Measurements from ENCODE around the gene TNKS1BP1. TPM values are rescaled to one million over a fixed set of nuclear protein-coding genes. Genes with fewer than 3 reads are reported as not detected.
"Not testable (repeated sequence)": the region's sequence is repeated elsewhere in the genome, so short reads cannot be mapped to it uniquely, and the experiment has no call there.

The TNKS1BP1 gene
- total and polyA plus RNA-seq, 2 experiments from 2014 or later = 54.9 to 104 TPM

GRCh38 chr11:57299150-57299737, 25.5 kb downstream of the TNKS1BP1 start:
- H3K27me3 ChIP-seq = no peaks in the 10 kb centered on the region
- H3K9me3 ChIP-seq (ENCODE audit: low read depth) = no peaks in the 10 kb centered on the region
- no peak overlapping the region for H3K4me2 ChIP-seq
- peaks cover 10% of the 10 kb centered on the region for H3K36me3 ChIP-seq (replicated peaks; ENCODE audit: insufficient read depth, low read depth)
- no peak for TF ChIP-seq EZH2phosphoT487 (IDR thresholded peaks at IDR 0.05; ENCODE audit: low read depth, severe bottlenecking, unreplicated experiment)
- TF ChIP-seq, protein P1, sequence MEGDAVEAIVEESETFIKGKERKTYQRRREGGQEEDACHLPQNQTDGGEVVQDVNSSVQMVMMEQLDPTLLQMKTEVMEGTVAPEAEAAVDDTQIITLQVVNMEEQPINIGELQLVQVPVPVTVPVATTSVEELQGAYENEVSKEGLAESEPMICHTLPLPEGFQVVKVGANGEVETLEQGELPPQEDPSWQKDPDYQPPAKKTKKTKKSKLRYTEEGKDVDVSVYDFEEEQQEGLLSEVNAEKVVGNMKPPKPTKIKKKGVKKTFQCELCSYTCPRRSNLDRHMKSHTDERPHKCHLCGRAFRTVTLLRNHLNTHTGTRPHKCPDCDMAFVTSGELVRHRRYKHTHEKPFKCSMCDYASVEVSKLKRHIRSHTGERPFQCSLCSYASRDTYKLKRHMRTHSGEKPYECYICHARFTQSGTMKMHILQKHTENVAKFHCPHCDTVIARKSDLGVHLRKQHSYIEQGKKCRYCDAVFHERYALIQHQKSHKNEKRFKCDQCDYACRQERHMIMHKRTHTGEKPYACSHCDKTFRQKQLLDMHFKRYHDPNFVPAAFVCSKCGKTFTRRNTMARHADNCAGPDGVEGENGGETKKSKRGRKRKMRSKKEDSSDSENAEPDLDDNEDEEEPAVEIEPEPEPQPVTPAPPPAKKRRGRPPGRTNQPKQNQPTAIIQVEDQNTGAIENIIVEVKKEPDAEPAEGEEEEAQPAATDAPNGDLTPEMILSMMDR (IDR thresholded peaks at IDR 0.05; ENCODE audit: poor library complexity) = no peak
- TF ChIP-seq EZH2 (IDR thresholded peaks at IDR 0.05; ENCODE audit: borderline replicate concordance) = no peak
- no peak overlapping the region for H3K27ac ChIP-seq
- H2AFZ ChIP-seq = no peak overlapping the region
- no peak for DNase-seq (ENCODE audit: low spot score)
- no peaks in the 10 kb centered on the region for H3K9me2 ChIP-seq (replicated peaks; ENCODE audit: insufficient read depth)
- WGBS (ENCODE audit: low lambda C conversion rate, missing lambda C conversion rate) = 97% methylated on average over 5 of the region's 5 CpGs
- peaks cover 5% of the 10 kb centered on the region for H3K4me1 ChIP-seq (ENCODE audit: insufficient read depth)
- no peak overlapping the region for H3K4me3 ChIP-seq
- peaks cover 8% of the 10 kb centered on the region for H4K20me1 ChIP-seq (ENCODE audit: insufficient read depth, poor library complexity, severe bottlenecking)
- H3K79me2 ChIP-seq = peaks cover 7% of the 10 kb centered on the region

- Histone ChIP-seq H3K27ac (no peak overlapping the region), H4K20me1 (ENCODE audit: insufficient read depth, poor library complexity, severe bottlenecking) (no peaks in the 10 kb centered on the region), H2AFZ (no peak overlapping the region), H3K4me2 (no peak overlapping the region), H3K36me3 (replicated peaks; ENCODE audit: insufficient read depth, low read depth) (peaks cover 10% of the 10 kb centered on the region), H3K27me3 (no peaks in the 10 kb centered on the region), H3K4me1 (ENCODE audit: insufficient read depth) (peaks cover 17% of the 10 kb centered on the region), H3K79me2 (no peaks in the 10 kb centered on the region), H3K9me3 (ENCODE audit: low read depth) (no peaks in the 10 kb centered on the region), H3K9me2 (replicated peaks; ENCODE audit: insufficient read depth) (no peaks in the 10 kb centered on the region), H3K4me3 (no peak overlapping the region)
- TF ChIP-seq EZH2 (IDR thresholded peaks at IDR 0.05; ENCODE audit: borderline replicate concordance) (no peak), EZH2phosphoT487 (IDR thresholded peaks at IDR 0.05; ENCODE audit: low read depth, severe bottlenecking, unreplicated experiment) (no peak)
- DNase-seq (ENCODE audit: low spot score) = no peak
- 95% methylated on average over 2 of the region's 2 CpGs for WGBS (ENCODE audit: low lambda C conversion rate, missing lambda C conversion rate)
Measured at GRCh38 chr11:57297221-57297620, 27.5 kb downstream of the TNKS1BP1 start.

DNA sequence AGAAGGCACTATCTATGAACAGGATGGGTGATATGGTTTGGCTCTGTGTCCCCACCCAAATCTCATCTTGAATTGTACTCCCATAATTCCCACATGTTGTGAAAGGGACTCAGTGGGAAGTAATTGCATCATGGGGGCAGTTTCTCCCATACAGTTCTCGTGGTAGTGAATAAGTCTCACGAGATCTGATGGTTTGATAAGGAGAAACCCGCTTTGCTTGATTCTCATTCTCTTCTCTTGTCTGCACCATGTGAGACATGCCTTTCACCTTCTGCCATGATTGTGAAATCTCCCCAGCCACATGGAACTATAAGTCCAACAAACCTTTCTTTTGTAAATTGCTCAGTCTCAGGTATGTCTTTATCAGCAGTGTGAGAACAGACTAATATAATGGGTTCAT, 28.5 kb downstream of the TNKS1BP1 start:
- not testable (repeated sequence) for H3K27ac ChIP-seq; H3K9me2 ChIP-seq (replicated peaks; ENCODE audit: insufficient read depth); H4K20me1 ChIP-seq (ENCODE audit: insufficient read depth, poor library complexity, severe bottlenecking); H3K4me3 ChIP-seq; H3K27me3 ChIP-seq; H3K4me2 ChIP-seq; H3K79me2 ChIP-seq; DNase-seq (ENCODE audit: low spot score); H2AFZ ChIP-seq; H3K36me3 ChIP-seq (replicated peaks; ENCODE audit: insufficient read depth, low read depth); H3K9me3 ChIP-seq (ENCODE audit: low read depth)
- WGBS (ENCODE audit: low lambda C conversion rate, missing lambda C conversion rate) = 94% methylated on average over 3 of the region's 3 CpGs
- H3K4me1 ChIP-seq (ENCODE audit: insufficient read depth) = peaks cover 17% of the 10 kb centered on the region

GRCh38 chr11:57294225-57295131, 30.3 kb downstream of the TNKS1BP1 start:
- Histone ChIP-seq H3K4me1 (ENCODE audit: insufficient read depth) (peaks cover 22% of the 10 kb centered on the region), H3K4me2 (no peak overlapping the region), H3K79me2 (no peaks in the 10 kb centered on the region), H3K27ac (peak overlapping the region; percentile 27), H3K4me3 (no peak overlapping the region), H2AFZ (no peak overlapping the region), H3K27me3 (no peaks in the 10 kb centered on the region), H4K20me1 (ENCODE audit: insufficient read depth, poor library complexity, severe bottlenecking) (no peaks in the 10 kb centered on the region), H3K36me3 (replicated peaks; ENCODE audit: insufficient read depth, low read depth) (no peaks in the 10 kb centered on the region), H3K9me3 (ENCODE audit: low read depth) (no peaks in the 10 kb centered on the region), H3K9me2 (replicated peaks; ENCODE audit: insufficient read depth) (no peaks in the 10 kb centered on the region)
- DNase-seq (ENCODE audit: low spot score) = no peak
- no peak for TF ChIP-seq EZH2 (IDR thresholded peaks at IDR 0.05; ENCODE audit: borderline replicate concordance)
- no peak for TF ChIP-seq EZH2phosphoT487 (IDR thresholded peaks at IDR 0.05; ENCODE audit: low read depth, severe bottlenecking, unreplicated experiment)
- TF ChIP-seq, protein P1 (IDR thresholded peaks at IDR 0.05; ENCODE audit: poor library complexity) = no peak
- 88% methylated on average over 2 of the region's 2 CpGs for WGBS (ENCODE audit: low lambda C conversion rate, missing lambda C conversion rate)
